ENCODE data around the gene DIDO1. TPM values are rescaled to one million over a fixed set of nuclear protein-coding genes. Genes with fewer than 3 reads are reported as not detected.

DIDO1 gene
- total and polyA plus RNA-seq, 2 of the 13 experiments (the other 11 are each of a cell fraction or from before 2014, with no cell fraction given), result 75.0 to 75.1 TPM

GRCh38 chr20:62968378-62969178, 42.3 kb upstream of the DIDO1 start (continued):
- no peak for TF ChIP-seq FOXK1 (CRISPR knock-in tag; IDR thresholded peaks at IDR 0.05; ENCODE audit: borderline replicate concordance, low read depth)
- no peak for TF ChIP-seq SRY (CRISPR knock-in tag; IDR thresholded peaks at IDR 0.05)
- TF ChIP-seq, protein P1, sequence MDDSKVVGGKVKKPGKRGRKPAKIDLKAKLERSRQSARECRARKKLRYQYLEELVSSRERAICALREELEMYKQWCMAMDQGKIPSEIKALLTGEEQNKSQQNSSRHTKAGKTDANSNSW (CRISPR knock-in tag; IDR thresholded peaks at IDR 0.05; ENCODE audit: borderline replicate concordance), result no peak; the same call in 1 of the 2 replicates
- TF ChIP-seq ZMYM4 (CRISPR knock-in tag; IDR thresholded peaks at IDR 0.05), result no peak
- TF ChIP-seq TCF12 (IDR thresholded peaks at IDR 0.05), result no peak
- no peak for TF ChIP-seq TCF12 (CRISPR knock-in tag; IDR thresholded peaks at IDR 0.05)
- peak; percentile 99 for TF ChIP-seq RBM22 (optimal IDR thresholded peaks at IDR 0.05; ENCODE audit: low read length)
- TF ChIP-seq ZNF580 (CRISPR knock-in tag; IDR thresholded peaks at IDR 0.05; ENCODE audit: borderline replicate concordance, low read depth), result no peak
- TF ChIP-seq NR2C2 (CRISPR knock-in tag; IDR thresholded peaks at IDR 0.05; ENCODE audit: borderline replicate concordance), result no peak
- TF ChIP-seq, protein P2, sequence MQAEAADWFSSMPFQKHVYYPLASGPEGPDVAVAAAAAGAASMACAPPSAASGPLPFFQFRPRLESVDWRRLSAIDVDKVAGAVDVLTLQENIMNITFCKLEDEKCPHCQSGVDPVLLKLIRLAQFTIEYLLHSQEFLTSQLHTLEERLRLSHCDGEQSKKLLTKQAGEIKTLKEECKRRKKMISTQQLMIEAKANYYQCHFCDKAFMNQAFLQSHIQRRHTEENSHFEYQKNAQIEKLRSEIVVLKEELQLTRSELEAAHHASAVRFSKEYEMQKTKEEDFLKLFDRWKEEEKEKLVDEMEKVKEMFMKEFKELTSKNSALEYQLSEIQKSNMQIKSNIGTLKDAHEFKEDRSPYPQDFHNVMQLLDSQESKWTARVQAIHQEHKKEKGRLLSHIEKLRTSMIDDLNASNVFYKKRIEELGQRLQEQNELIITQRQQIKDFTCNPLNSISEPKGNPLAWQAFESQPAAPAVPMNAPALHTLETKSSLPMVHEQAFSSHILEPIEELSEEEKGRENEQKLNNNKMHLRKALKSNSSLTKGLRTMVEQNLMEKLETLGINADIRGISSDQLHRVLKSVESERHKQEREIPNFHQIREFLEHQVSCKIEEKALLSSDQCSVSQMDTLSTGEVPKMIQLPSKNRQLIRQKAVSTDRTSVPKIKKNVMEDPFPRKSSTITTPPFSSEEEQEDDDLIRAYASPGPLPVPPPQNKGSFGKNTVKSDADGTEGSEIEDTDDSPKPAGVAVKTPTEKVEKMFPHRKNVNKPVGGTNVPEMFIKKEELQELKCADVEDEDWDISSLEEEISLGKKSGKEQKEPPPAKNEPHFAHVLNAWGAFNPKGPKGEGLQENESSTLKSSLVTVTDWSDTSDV (CRISPR knock-in tag; IDR thresholded peaks at IDR 0.05), result no peak
- no peak for TF ChIP-seq ZKSCAN5 (CRISPR knock-in tag; IDR thresholded peaks at IDR 0.05)
- TF ChIP-seq ZNF567 (CRISPR knock-in tag; IDR thresholded peaks at IDR 0.05; ENCODE audit: borderline replicate concordance), result no peak
- no peak for TF ChIP-seq NFYB (CRISPR knock-in tag; IDR thresholded peaks at IDR 0.05)
- no peak for TF ChIP-seq ZNF850 (CRISPR knock-in tag; conservative IDR thresholded peaks at IDR 0.05)
- no peak for TF ChIP-seq PBX2 (CRISPR knock-in tag; IDR thresholded peaks at IDR 0.05)
- no peak for TF ChIP-seq ZNF564 (CRISPR knock-in tag; IDR thresholded peaks at IDR 0.05)
- peak; percentile 62; the same call in 1 of the 2 replicates for TF ChIP-seq ZNF274 (CRISPR knock-in tag; IDR thresholded peaks at IDR 0.05)
- no peak for TF ChIP-seq FOSL1 (CRISPR knock-in tag; IDR thresholded peaks at IDR 0.05; ENCODE audit: borderline replicate concordance)
- no peak for TF ChIP-seq KDM5B (CRISPR knock-in tag; IDR thresholded peaks at IDR 0.05; ENCODE audit: borderline replicate concordance)
- TF ChIP-seq RBAK (CRISPR knock-in tag; IDR thresholded peaks at IDR 0.05), result no peak
- 0 out of 2 replicates have a peak, but pooled peaks have one; percentile 36 for TF ChIP-seq CSRNP2 (CRISPR knock-in tag; conservative IDR thresholded peaks at IDR 0.05; ENCODE audit: low read depth)
- no peak for TF ChIP-seq KDM5A (IDR thresholded peaks at IDR 0.05; ENCODE audit: borderline replicate concordance, low read length)

Data from HepG2 (cell line).